ENCODE results near the gene GRID2.

GRCh38 chr4:93183576-93183975 is 879.8 kb downstream of the GRID2 start:
- no peak for TF ChIP-seq CTCF (conservative IDR thresholded peaks at IDR 0.05; ENCODE audit: low read depth, low read length)
- no peak for TF ChIP-seq NFE2L2 (IDR thresholded peaks at IDR 0.05; ENCODE audit: low read depth, low read length)
- TF ChIP-seq RFX5 (IDR thresholded peaks at IDR 0.05; ENCODE audit: low read depth, low read length): no peak
- no peak for TF ChIP-seq RCOR1 (IDR thresholded peaks at IDR 0.05; ENCODE audit: insufficient replicate concordance, low read length)
- no peak for TF ChIP-seq POLR2A (IDR thresholded peaks at IDR 0.05; ENCODE audit: low read depth, low read length)
- TF ChIP-seq SMC3 (IDR thresholded peaks at IDR 0.05; ENCODE audit: low read depth, low read length): no peak
- TF ChIP-seq ELK1 (IDR thresholded peaks at IDR 0.05; ENCODE audit: borderline replicate concordance, low read depth, low read length): no peak
- TF ChIP-seq MAFK (IDR thresholded peaks at IDR 0.05; ENCODE audit: low read depth, low read length): no peak
- no peak for TF ChIP-seq CEBPB (IDR thresholded peaks at IDR 0.05; ENCODE audit: low read depth, low read length)
